GM12878 (cell line): ENCODE measurements around the gene TTC32. TPM values are rescaled to one million over a fixed set of nuclear protein-coding genes. Genes with fewer than 3 reads are reported as not detected.

Source experiments
- ATAC-seq: fragments of 200-7000 bp; cut with Tn5 transposase; 3 replicates; pipeline ENCODE4 v1.9.1; 2020; ENCODE audit warnings: mild to moderate bottlenecking, moderate library complexity
- BruUV-seq: library from RNA; stranded (reverse); fragments of 400-500 nt; replicated peaks from 2 replicates; lab custom pipeline; 2021; lab: Mats Ljungman, UMichigan
- CTCF ChIA-PET: fragments of 300-600 bp; sonication (Branson Sonifier 250); formaldehyde crosslinking; extraction: SDS; loops from one replicate; lab custom pipeline; 2021; ENCODE audit warnings: inconsistent platforms; lab: Yijun Ruan, JAX
- POLR2A ChIA-PET: fragments of 350-600 bp; formaldehyde crosslinking; extraction: SDS; loops from one replicate; lab custom pipeline; 2021; ENCODE audit warnings: inconsistent platforms; lab: Charles Lee
- RAD21 ChIA-PET: fragments of 300-600 bp; sonication (Branson Sonifier 250); formaldehyde crosslinking; loops from one replicate; lab custom pipeline; 2023; ENCODE audit warnings: antibody characterized with exemption; ENCODE audit not compliant: unreplicated experiment; lab: Charles Lee
- SMC1A ChIA-PET: fragments of 300-600 bp; sonication (Branson Sonifier 250); formaldehyde crosslinking; loops from one replicate; lab custom pipeline; 2023; ENCODE audit not compliant: unreplicated experiment, uncharacterized antibody; lab: Charles Lee
- DNase-seq: peaks from one replicate; pipeline ENCODE4 v3.0.0-alpha.2; 2011; ENCODE audit warnings: low read depth, low spot score
- FAIRE-seq: peaks from 3 replicates; lab custom pipeline; 2011; peaks lifted over from hg19 to GRCh38; lab: Jason Lieb, UNC
- H2AFZ ChIP-seq: 2 replicates; pipeline ENCODE4 v1.6.0; 2011; ENCODE audit warnings: low read depth, low read length, control low read depth; ENCODE audit not compliant: control insufficient read depth
- H3K27ac ChIP-seq: 2 replicates; pipeline ENCODE4 v1.5.1; 2011; ENCODE audit warnings: control low read depth; ENCODE audit not compliant: control insufficient read depth, insufficient read depth
- H3K27me3 ChIP-seq, 2 experiments: replicated peaks in 1 of 2; 2 replicates each; pipeline versions ENCODE4 v1.6.0 to v1.6.1; 2011; ENCODE audit warnings: low read length in 1 of 2; ENCODE audit not compliant: control insufficient read depth in 2 of 2, insufficient read depth in 2 of 2
- H3K36me3 ChIP-seq, 2 experiments: 2 replicates each; pipeline ENCODE4 v1.5.1; 2011; ENCODE audit warnings: low read length in 1 of 2; ENCODE audit not compliant: control insufficient read depth in 2 of 2, insufficient read depth in 2 of 2
- H3K4me1 ChIP-seq: 2 replicates; pipeline ENCODE4 v1.6.1; 2011; ENCODE audit warnings: mild to moderate bottlenecking, low read length, moderate library complexity, mixed read lengths; ENCODE audit not compliant: control insufficient read depth, insufficient read depth
- H3K4me2 ChIP-seq: 2 replicates; pipeline ENCODE4 v1.6.0; 2011; ENCODE audit warnings: control low read depth; ENCODE audit not compliant: control insufficient read depth, insufficient read depth
- H3K4me3 ChIP-seq: fragments of 200-600 bp; sonication (generic); 2 replicates; pipeline ENCODE4 v1.5.1; 2016
- H3K79me2 ChIP-seq: 2 replicates; pipeline ENCODE4 v1.6.0; 2011; ENCODE audit warnings: low read length; ENCODE audit not compliant: control insufficient read depth, insufficient read depth
- H3K9ac ChIP-seq: 2 replicates; pipeline ENCODE4 v1.8.0; 2011; ENCODE audit warnings: low read length, control low read depth, mixed read lengths; ENCODE audit not compliant: control insufficient read depth, insufficient read depth
- H3K9me3 ChIP-seq: replicated peaks from 3 replicates; pipeline ENCODE4 v1.5.1; 2011; ENCODE audit warnings: mild to moderate bottlenecking, low read length; ENCODE audit not compliant: control insufficient read depth, insufficient read depth
- H4K20me1 ChIP-seq: 2 replicates; pipeline ENCODE4 v1.6.0; 2011; ENCODE audit not compliant: control insufficient read depth, insufficient read depth
- CTCF ChIP-seq, 3 experiments: IDR thresholded peaks in 2 of 3; conservative IDR thresholded peaks in 1 of 3; 2 replicates each; pipeline ENCODE4 v1.5.1; 2011; ENCODE audit warnings: low read depth in 3 of 3, low read length in 3 of 3, mild to moderate bottlenecking in 3 of 3, control low read depth in 2 of 3, moderate library complexity in 2 of 3, inconsistent platforms in 1 of 3, mixed read lengths in 1 of 3; ENCODE audit not compliant: control insufficient read depth in 2 of 3, insufficient read depth in 1 of 3; ENCODE audit errors: extremely low read depth in 1 of 3
- E4F1 ChIP-seq: fragments of 450-650 bp; IDR thresholded peaks from 2 replicates; pipeline ENCODE4 v1.6.1; 2018; ENCODE audit warnings: borderline replicate concordance, mild to moderate bottlenecking; ENCODE audit not compliant: partially characterized antibody
- GATAD2B ChIP-seq: fragments of 450-650 bp; conservative IDR thresholded peaks from 2 replicates; pipeline ENCODE4 v1.6.1; 2017; ENCODE audit warnings: low read depth, mild to moderate bottlenecking, moderate library complexity
- HDGF ChIP-seq: fragments of 450-650 bp; IDR thresholded peaks from 2 replicates; pipeline ENCODE4 v1.6.1; 2016; ENCODE audit warnings: antibody characterized with exemption
- MLLT1 ChIP-seq: fragments of 450-650 bp; IDR thresholded peaks from 2 replicates; pipeline ENCODE4 v1.6.1; 2016; ENCODE audit warnings: mild to moderate bottlenecking
- NR2F1 ChIP-seq: fragments of 450-650 bp; conservative IDR thresholded peaks from 2 replicates; pipeline ENCODE4 v1.6.1; 2017; ENCODE audit warnings: mild to moderate bottlenecking
- PRDM15 ChIP-seq: fragments of 450-650 bp; formaldehyde crosslinking; IDR thresholded peaks from 2 replicates; pipeline ENCODE4 v1.4.0; 2020; ENCODE audit warnings: mild to moderate bottlenecking, moderate library complexity
- SMARCA5 ChIP-seq: fragments of 450-650 bp; IDR thresholded peaks from 2 replicates; pipeline ENCODE4 v1.6.1; 2017; ENCODE audit warnings: mild to moderate bottlenecking
- ZNF592 ChIP-seq: fragments of 450-650 bp; IDR thresholded peaks from 2 replicates; pipeline ENCODE4 v1.6.1; 2017; ENCODE audit warnings: mild to moderate bottlenecking, moderate library complexity
- WGBS: methylation state at CpG from one replicate; pipeline ENCODE4 v1.1.6; 2016; ENCODE audit warnings: low lambda C conversion rate; ENCODE audit not compliant: insufficient replicate concordance, insufficient coverage; ENCODE audit errors: missing lambda C conversion rate; 5-methylcytosine and 5-hydroxymethylcytosine counted together
- in situ Hi-C: fragments of 300-500 bp; cut with MboI; formaldehyde crosslinking; loops from 9 replicates; pipeline ENCODE4 v1.14.3; 2018; ENCODE audit warnings: mixed read lengths
- intact Hi-C: fragments of 100-400 bp; cut with micrococcal nuclease; formaldehyde crosslinking; loops from one replicate; pipeline ENCODE4 v1.14.2; 2022; ENCODE audit not compliant: unreplicated experiment
- polyA plus RNA-seq, 11 experiments: library from polyadenylated mRNA; depleted of rRNA in 4 of 11; unstranded in 6 of 11; stranded (reverse) in 5 of 11; fragments of >200 nt; fragmentation: Nextera tagmentation in 4 of 11; fragmentation: Illumina TruSeq in 1 of 11; extraction: Ambion mirVana in 4 of 11; extraction: Trizol in 1 of 11; gene quantifications; 1 replicate in 1 of 11; 2 replicates in 10 of 11; pipeline versions ENCODE4 v1.2.1 to v1.2.3, GENCODE V29; 2011 to 2016; ENCODE audit warnings: inconsistent platforms in 2 of 11, missing spikeins in 2 of 11, low read depth in 1 of 11
- total RNA-seq, 4 experiments: library from RNA; depleted of rRNA in 3 of 4; stranded (reverse); fragments of >200 nt in 3 of 4; fragmentation: Illumina TruSeq in 1 of 4; extraction: Trizol in 1 of 4; gene quantifications; 2 replicates each; pipeline versions ENCODE4 v1.2.1 to v1.2.3, GENCODE V29; 2013 to 2021

Gene TTC32
- total and polyA plus RNA-seq, 10 of the 15 experiments (the other 5 are each of a cell fraction or from before 2014, with no cell fraction given), result 11.1 to 30.0 (median 19.7) TPM

- Histone ChIP-seq H3K9ac (no peak overlapping the region), H4K20me1 (no peaks in the 10 kb centered on the region), H3K4me1 (peaks cover 41% of the 10 kb centered on the region), H3K9me3 (no peaks in the 10 kb centered on the region; the same call in 2 of the 3 replicates), H3K27me3 (no peaks in the 10 kb centered on the region), H2AFZ (peak overlapping the region; percentile 4; the same call in 1 of the 2 replicates), H3K4me3 (no peak overlapping the region), H3K27ac (peak overlapping the region; percentile 8; the same call in 1 of the 2 replicates), H3K36me3 (no peaks in the 10 kb centered on the region), H3K4me2 (no peak overlapping the region; the same call in 1 of the 2 replicates), H3K79me2 (peaks cover 19% of the 10 kb centered on the region)
- 65% methylated on average over 3 of the region's 3 CpGs for WGBS
- ATAC-seq (no peak), FAIRE-seq (no peak), DNase-seq (no peak)
- ChIA-PET RAD21 (no interaction called here), POLR2A (no interaction called here), CTCF (interaction anchor here (0.8 kb wide), 1 partner anchor 10 kb away, joined by 3 read pairs; no protein-coding TSS in a partner anchor), SMC1A (interaction anchor here (1.5 kb wide), 1 partner anchor 10 kb away, joined by 5 read pairs; no protein-coding TSS in a partner anchor)
- in situ Hi-C loops, result no loop called here
- no TSS peak for BruUV-seq
- intact Hi-C loops, result no loop called here
- TF ChIP-seq CTCF (IDR thresholded peaks at IDR 0.05 in 2 of 3, conservative IDR thresholded peaks at IDR 0.05 in 1 of 3; ENCODE audit: control insufficient read depth in 2 of 3, extremely low read depth in 1 of 3, insufficient read depth in 1 of 3, low read depth in 3 of 3, low read length in 3 of 3), result no peak
- no peak for TF ChIP-seq HDGF
- no peak for TF ChIP-seq SMARCA5
- TF ChIP-seq ZNF592, result no peak
- no peak for TF ChIP-seq GATAD2B
- TF ChIP-seq NR2F1, result no peak
- TF ChIP-seq MLLT1, result no peak
- no peak for TF ChIP-seq E4F1
- TF ChIP-seq PRDM15 (CRISPR knock-in tag), result no peak
Measured at GRCh38 chr2:19890104-19890503, 11.7 kb downstream of the TTC32 start.
